OCI-LY1 (cell line): ENCODE results near the gene RNASE2.

ENCODE experiments used
- H2AFZ ChIP-seq: fragments of 200-600 bp; sonication (generic), shearing (Covaris generic); 2 replicates; pipeline ENCODE4 v1.6.0; 2014; ENCODE audit warnings: antibody characterized with exemption, mild to moderate bottlenecking, low read length
- H3F3A ChIP-seq: fragments of 200-600 bp; sonication (generic), shearing (Covaris generic); 2 replicates; pipeline ENCODE4 v1.6.0; 2014; ENCODE audit warnings: mild to moderate bottlenecking, antibody characterized with exemption, low read length, moderate library complexity; ENCODE audit not compliant: insufficient read depth
- H3K27ac ChIP-seq: fragments of 200-600 bp; sonication (generic); 2 replicates; pipeline ENCODE4 v1.5.1; 2014; ENCODE audit warnings: low read length, mixed run types, mild to moderate bottlenecking, low read depth; ENCODE audit not compliant: poor library complexity, severe bottlenecking
- H3K27me3 ChIP-seq: fragments of 200-600 bp; sonication (generic); 2 replicates; pipeline ENCODE4 v1.6.0; 2014; ENCODE audit warnings: antibody characterized with exemption, mild to moderate bottlenecking, low read length, moderate library complexity; ENCODE audit not compliant: insufficient read depth
- H3K36me3 ChIP-seq: fragments of 200-600 bp; sonication (generic); 2 replicates; pipeline ENCODE4 v1.6.1; 2014; ENCODE audit warnings: mild to moderate bottlenecking, antibody characterized with exemption, low read length, moderate library complexity, mixed read lengths; ENCODE audit not compliant: insufficient read depth
- H3K4me1 ChIP-seq: fragments of 200-600 bp; sonication (generic); 2 replicates; pipeline ENCODE4 v1.5.1; 2014; ENCODE audit warnings: mild to moderate bottlenecking, low read length, moderate library complexity; ENCODE audit not compliant: insufficient read depth, severe bottlenecking
- H3K4me2 ChIP-seq: fragments of 200-600 bp; sonication (generic), shearing (Covaris generic); 2 replicates; pipeline ENCODE4 v1.6.1; 2014; ENCODE audit warnings: low read length
- H3K4me3 ChIP-seq: fragments of 200-600 bp; sonication (generic); 2 replicates; pipeline ENCODE4 v1.5.1; 2014; ENCODE audit warnings: low read length, low read depth, mild to moderate bottlenecking, mixed read lengths; ENCODE audit not compliant: poor library complexity, severe bottlenecking
- H3K79me2 ChIP-seq: fragments of 200-600 bp; shearing (Covaris generic); 2 replicates; pipeline ENCODE4 v1.6.1; 2016; ENCODE audit warnings: mixed run types, low read length, mixed read lengths; ENCODE audit not compliant: insufficient read depth
- H3K9ac ChIP-seq: fragments of 200-600 bp; sonication (generic), shearing (Covaris generic); 2 replicates; pipeline ENCODE4 v1.6.1; 2014; ENCODE audit warnings: mild to moderate bottlenecking, low read length, mixed read lengths
- H3K9me2 ChIP-seq: fragments of 200-600 bp; sonication (generic), shearing (Covaris generic); 2 replicates; pipeline ENCODE4 v1.6.1; 2014; ENCODE audit warnings: low read depth, mild to moderate bottlenecking, low read length, mixed read lengths
- H3K9me3 ChIP-seq: fragments of 200-600 bp; shearing (Covaris generic); 2 replicates; pipeline ENCODE4 v1.6.1; 2014; ENCODE audit warnings: low read length, mixed read lengths
- H4K20me1 ChIP-seq: fragments of 200-600 bp; sonication (generic), shearing (Covaris generic); 2 replicates; pipeline ENCODE4 v1.6.0; 2016; ENCODE audit warnings: mild to moderate bottlenecking, low read length; ENCODE audit not compliant: insufficient read depth
- CTCF ChIP-seq: fragments of 200-600 bp; sonication (generic), shearing (Covaris generic); IDR thresholded peaks from 2 replicates; pipeline ENCODE4 v1.5.1; 2017; ENCODE audit warnings: mild to moderate bottlenecking, antibody characterized with exemption, low read length, moderate library complexity, mixed read lengths
- EZH2 ChIP-seq: fragments of 200-600 bp; sonication (generic), shearing (Covaris generic); IDR thresholded peaks from 2 replicates; pipeline ENCODE4 v1.8.0; 2017; ENCODE audit warnings: borderline replicate concordance, mixed run types, mild to moderate bottlenecking, antibody characterized with exemption, low read length, moderate library complexity, mixed read lengths

Gene RNASE2

GRCh38 chr14:20989471-20989786, 34.1 kb downstream of the RNASE2 start:
- Histone ChIP-seq H3K27ac (peak overlapping the region; percentile 61), H3K79me2 (peaks cover 8% of the 10 kb centered on the region), H3K4me2 (peak overlapping the region; percentile 96), H3K9me2 (no peaks in the 10 kb centered on the region), H2AFZ (peak overlapping the region; percentile 92), H3F3A (no peaks in the 10 kb centered on the region), H3K9me3 (no peaks in the 10 kb centered on the region), H4K20me1 (no peaks in the 10 kb centered on the region), H3K36me3 (peaks cover 31% of the 10 kb centered on the region), H3K9ac (peak overlapping the region; percentile 53), H3K4me1 (peaks cover 15% of the 10 kb centered on the region), H3K27me3 (no peaks in the 10 kb centered on the region), H3K4me3 (peak overlapping the region; percentile 96)
- no peak for TF ChIP-seq EZH2
- TF ChIP-seq CTCF: no peak

- Histone ChIP-seq H3F3A (no peaks in the 10 kb centered on the region), H3K9ac (peak within 1 kb of the TSS; percentile 90), H2AFZ (peak within 1 kb of the TSS; percentile 92), H3K27me3 (no peaks in the 10 kb centered on the region), H3K79me2 (peaks cover 8% of the 10 kb centered on the region), H3K4me2 (peak within 1 kb of the TSS; percentile 96), H3K9me3 (no peaks in the 10 kb centered on the region), H3K9me2 (no peaks in the 10 kb centered on the region), H3K36me3 (peaks cover 37% of the 10 kb centered on the region), H4K20me1 (no peaks in the 10 kb centered on the region), H3K27ac (peak within 1 kb of the TSS; percentile 61), H3K4me1 (peaks cover 15% of the 10 kb centered on the region), H3K4me3 (peak within 1 kb of the TSS; percentile 96)
- TF ChIP-seq EZH2 (no peak), CTCF (peak; percentile 50; the same call in 1 of the 2 replicates)
Measured at GRCh38 chr14:20989787-20990600, 34.7 kb downstream of the RNASE2 start, which contains the start of gene METTL17. TSS of gene METTL17 (plus strand) at chr14:20989980. CDS start at chr14:20990003, 23 bp downstream.

GRCh38 chr14:20996521-20996920, 41.2 kb downstream of the RNASE2 start:
- no peak overlapping the region for H3K9ac ChIP-seq
- H2AFZ ChIP-seq: no peak overlapping the region

More at GRCh38 chr14:20996521-20996920, 41.2 kb downstream of the RNASE2 start:
- H3K79me2 ChIP-seq: no peaks in the 10 kb centered on the region
- H3K27ac ChIP-seq: no peak overlapping the region
- no peaks in the 10 kb centered on the region for H3K27me3 ChIP-seq
- H3K4me3 ChIP-seq: no peak overlapping the region
- no peaks in the 10 kb centered on the region for H3K4me1 ChIP-seq
- H3K9me2 ChIP-seq: no peaks in the 10 kb centered on the region
- H3K36me3 ChIP-seq: peaks cover 63% of the 10 kb centered on the region
- H4K20me1 ChIP-seq: no peaks in the 10 kb centered on the region
- TF ChIP-seq CTCF (no peak), EZH2 (no peak)
- H3F3A ChIP-seq: no peaks in the 10 kb centered on the region
- H3K9me3 ChIP-seq: no peaks in the 10 kb centered on the region
- H3K4me2 ChIP-seq: no peak overlapping the region
